Neural progenitor cell (in vitro differentiated cells): ENCODE data around the gene HDAC2.

Experiments used
- EZH2phosphoT487 ChIP-seq: fragments of 200-600 bp; sonication (generic); IDR thresholded peaks from 2 replicates; pipeline ENCODE4 v1.6.1; 2017; ENCODE audit warnings: antibody characterized with exemption
- TF ChIP-seq, protein P1 (sequence below): fragments of 200-600 bp; sonication (generic); IDR thresholded peaks from 2 replicates; pipeline ENCODE4 v1.5.1; 2017; ENCODE audit warnings: antibody characterized with exemption, mild to moderate bottlenecking

DNA sequence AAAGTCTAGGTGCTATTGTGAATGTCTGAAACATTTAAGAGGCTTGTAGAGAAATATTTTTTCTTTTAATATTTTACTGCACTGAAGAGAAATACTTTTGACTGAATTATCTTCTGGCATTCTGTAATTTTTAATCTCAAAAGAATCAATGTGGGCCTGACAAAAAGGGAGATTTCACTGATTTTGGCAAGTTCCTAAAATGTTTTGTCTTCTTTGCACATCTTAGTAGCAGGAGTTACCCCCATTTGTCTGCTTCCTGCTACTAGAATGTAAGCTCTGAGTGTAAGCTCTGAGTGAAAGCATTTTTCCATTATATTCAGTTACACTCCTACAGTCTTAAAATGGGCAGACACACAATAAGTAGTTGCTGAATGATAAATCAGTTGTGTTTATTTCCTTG, 31.1 kb downstream of the HDAC2 start:
- TF ChIP-seq, protein P1, sequence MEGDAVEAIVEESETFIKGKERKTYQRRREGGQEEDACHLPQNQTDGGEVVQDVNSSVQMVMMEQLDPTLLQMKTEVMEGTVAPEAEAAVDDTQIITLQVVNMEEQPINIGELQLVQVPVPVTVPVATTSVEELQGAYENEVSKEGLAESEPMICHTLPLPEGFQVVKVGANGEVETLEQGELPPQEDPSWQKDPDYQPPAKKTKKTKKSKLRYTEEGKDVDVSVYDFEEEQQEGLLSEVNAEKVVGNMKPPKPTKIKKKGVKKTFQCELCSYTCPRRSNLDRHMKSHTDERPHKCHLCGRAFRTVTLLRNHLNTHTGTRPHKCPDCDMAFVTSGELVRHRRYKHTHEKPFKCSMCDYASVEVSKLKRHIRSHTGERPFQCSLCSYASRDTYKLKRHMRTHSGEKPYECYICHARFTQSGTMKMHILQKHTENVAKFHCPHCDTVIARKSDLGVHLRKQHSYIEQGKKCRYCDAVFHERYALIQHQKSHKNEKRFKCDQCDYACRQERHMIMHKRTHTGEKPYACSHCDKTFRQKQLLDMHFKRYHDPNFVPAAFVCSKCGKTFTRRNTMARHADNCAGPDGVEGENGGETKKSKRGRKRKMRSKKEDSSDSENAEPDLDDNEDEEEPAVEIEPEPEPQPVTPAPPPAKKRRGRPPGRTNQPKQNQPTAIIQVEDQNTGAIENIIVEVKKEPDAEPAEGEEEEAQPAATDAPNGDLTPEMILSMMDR: no peak
- TF ChIP-seq EZH2phosphoT487: no peak
